ENCODE data around the gene WDR88.
A peak's percentile ranks its signal among the peaks of the same experiment; 100 is the strongest.
"Not testable (repeated sequence)": the region's sequence is repeated elsewhere in the genome, so short reads cannot be mapped to it uniquely, and the experiment has no call there.

Gene WDR88, protein sequence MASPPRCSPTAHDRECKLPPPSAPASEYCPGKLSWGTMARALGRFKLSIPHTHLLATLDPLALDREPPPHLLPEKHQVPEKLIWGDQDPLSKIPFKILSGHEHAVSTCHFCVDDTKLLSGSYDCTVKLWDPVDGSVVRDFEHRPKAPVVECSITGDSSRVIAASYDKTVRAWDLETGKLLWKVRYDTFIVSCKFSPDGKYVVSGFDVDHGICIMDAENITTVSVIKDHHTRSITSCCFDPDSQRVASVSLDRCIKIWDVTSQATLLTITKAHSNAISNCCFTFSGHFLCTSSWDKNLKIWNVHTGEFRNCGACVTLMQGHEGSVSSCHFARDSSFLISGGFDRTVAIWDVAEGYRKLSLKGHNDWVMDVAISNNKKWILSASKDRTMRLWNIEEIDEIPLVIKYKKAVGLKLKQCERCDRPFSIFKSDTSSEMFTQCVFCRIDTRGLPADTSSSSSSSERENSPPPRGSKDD

DNA sequence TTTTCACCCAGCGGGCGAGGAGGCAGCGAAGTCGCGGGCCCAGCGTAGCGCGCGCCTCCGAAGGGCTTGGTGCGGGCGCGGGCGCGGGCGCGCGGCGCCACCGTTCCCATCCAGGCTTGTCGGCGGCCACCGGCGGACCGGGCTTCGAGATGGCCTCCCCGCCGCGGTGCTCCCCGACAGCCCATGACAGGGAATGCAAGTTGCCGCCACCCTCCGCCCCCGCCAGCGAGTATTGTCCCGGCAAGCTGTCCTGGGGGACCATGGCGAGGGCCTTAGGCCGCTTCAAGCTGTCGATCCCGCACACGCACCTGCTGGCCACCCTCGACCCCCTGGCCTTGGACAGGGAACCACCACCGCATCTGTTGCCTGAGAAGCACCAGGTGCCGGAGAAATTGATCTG lies at the start of gene WDR88:
Gene WDR88, plus strand, starts transcription at position 94 of the 400 bp plus-strand sequence. Its CDS starts 56 bp downstream, at position 150.
- DNase-seq (ENCODE audit: low spot score): no peak

DNA sequence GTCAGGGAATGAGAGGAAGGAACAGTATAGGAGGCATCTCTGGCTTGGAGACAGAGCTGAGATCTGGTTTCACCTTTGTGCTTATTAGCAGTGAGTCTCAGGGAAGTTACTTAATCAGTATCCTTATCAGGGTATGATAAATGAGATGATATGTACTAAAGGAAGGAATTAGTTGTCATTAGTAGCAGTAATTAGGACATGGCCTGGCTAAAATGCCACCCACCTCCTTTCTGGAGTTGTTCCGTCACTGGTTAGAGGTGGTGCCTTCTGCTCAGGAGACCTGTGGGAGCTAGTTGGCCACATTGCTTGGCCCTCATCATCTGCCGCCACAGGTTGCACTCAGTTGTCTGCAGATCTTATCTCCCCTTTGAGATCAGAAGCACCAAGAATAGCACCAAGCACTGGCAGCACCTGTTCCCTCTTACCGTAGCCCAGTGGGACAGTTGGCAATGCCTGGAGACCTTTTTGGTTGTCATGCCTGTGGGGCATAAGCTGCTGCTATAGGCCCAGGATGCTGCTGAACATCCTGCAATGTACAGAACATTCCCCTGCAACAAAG lies 46.3 kb upstream of the WDR88 start:
- no peak for DNase-seq (ENCODE audit: low spot score)

DNA sequence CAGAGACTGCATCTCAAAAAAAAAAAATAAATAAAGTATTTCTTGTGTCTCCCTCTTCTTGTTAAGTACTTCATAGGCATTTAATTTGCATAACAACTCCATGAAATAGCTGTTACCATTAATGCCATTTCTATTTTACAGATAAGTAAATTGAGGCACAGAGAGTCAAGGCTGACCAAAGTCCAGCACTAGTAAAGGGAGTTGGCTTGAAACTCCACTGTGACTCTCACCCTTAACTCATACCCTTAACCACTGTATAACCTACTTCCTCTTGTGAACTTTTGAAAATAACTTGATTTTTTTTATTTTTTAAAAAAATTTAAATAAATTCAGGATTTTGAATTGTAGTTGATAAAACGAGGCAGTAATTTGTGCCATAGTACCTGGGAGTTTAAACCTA lies 45.0 kb upstream of the WDR88 start:
- no peak for DNase-seq (ENCODE audit: low spot score)

DNA sequence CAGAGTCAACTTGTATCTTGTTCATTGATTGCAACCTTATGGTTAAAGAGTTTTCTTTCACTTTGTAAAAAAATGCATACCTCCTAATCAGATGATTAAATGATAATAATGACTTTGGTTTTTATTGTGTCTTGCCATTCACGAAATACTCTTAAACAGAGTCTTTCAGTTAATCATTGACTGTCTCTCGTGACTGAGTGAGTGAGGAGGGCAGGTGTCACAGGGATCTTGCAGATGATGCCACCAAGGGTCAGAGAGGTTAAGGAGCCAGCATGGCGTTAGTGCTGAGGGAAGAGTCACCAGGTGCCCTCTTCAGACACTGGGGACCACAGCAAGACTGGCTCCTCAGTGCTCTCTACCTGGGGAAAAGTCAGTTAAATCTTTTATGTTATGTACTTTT lies 42.9 kb upstream of the WDR88 start:
- DNase-seq (ENCODE audit: low spot score): no peak

- DNase-seq (ENCODE audit: low spot score): no peak
Measured at GRCh38 chr19:33090179-33090578, 41.7 kb upstream of the WDR88 start.

DNA sequence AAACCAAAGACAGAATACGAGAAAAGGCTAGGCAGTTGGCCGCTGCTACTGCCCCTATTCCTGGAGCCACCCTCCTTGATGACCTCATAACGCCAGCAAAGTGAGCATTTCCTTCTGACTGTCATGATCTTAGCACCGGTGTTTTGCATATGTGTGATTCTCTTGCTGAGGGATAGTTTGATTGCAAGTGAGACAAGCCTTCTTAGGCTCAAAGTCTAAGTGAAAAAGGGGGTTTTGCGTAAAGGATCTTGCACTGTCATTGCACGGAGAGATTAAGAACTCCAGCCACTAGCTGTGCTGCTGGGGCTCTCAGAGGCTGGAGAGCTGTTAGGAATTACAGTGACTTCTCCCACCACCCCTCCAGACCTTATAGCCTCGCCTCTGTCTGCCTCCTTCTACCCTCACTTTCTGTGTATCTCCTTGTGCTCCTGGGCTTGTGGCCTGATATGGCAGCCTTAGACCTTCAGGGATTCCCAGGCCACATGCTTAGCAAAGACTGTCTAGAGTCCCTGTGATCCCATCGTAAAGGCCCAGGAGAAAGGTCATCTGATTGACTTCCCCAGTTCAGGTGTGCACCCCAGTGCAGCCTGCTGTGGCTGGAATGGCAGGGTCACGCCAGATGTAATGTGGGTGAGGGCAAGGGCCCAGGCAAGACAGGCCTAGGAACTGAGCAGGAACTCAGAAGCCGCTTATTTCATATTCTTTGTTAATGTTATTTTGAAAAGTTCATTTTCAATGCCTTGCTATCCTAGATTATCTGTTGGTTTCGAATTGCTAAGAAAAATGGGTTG lies 38.3 kb upstream of the WDR88 start:
- DNase-seq (ENCODE audit: low spot score): no peak

- DNase-seq (ENCODE audit: low spot score): no peak
Measured at GRCh38 chr19:33094436-33095067, 37.4 kb upstream of the WDR88 start.

DNA sequence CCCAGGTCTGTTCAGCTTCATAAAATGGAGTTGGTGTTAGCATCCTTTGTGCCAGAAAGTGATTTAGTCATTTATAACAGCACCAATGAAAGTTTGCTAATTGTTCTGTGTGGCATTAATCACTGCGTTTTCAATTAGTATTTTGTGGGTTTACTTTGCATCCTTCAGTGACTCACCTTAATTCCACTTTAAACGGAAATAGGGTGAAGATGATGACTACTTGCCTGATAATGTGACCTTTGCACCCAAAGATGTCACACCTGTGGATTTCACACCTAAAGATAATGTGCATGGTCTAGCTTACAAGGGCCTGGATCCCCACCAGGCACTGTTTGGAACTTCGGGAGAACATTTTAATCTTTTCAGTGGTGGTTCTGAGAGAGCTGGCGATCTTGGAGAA lies 35.9 kb upstream of the WDR88 start:
- DNase-seq (ENCODE audit: low spot score): no peak

- no peak for DNase-seq (ENCODE audit: low spot score)
Measured at GRCh38 chr19:33098055-33098534, 33.8 kb upstream of the WDR88 start.

GRCh38 chr19:33100894-33101644 lies 30.8 kb upstream of the WDR88 start:
- no peak for DNase-seq (ENCODE audit: low spot score)

GRCh38 chr19:33102893-33103292 lies 29.0 kb upstream of the WDR88 start:
- no peak for DNase-seq (ENCODE audit: low spot score)

DNA sequence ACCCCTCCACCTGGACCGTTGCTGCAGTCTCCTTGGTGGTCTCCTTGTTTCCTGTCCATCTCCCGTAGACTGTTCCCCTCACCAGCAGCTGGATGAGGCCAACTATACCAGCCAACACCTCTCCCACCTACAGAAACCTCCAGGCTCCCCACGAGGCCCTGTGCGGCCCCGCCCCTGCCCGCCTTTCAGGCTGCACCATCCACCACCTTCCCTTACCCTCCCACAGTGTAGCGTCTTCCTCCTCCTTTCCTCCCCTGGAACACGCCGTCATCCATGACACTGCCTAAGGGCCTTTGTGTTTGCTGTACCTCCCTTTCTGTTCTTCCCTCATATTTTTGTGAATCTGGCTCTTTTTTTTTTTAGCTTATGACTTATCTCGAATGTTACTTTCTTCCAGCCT lies 23.8 kb upstream of the WDR88 start:
- DNase-seq (ENCODE audit: low spot score): no peak

GRCh38 chr19:33110137-33110910 lies 21.6 kb upstream of the WDR88 start:
- no peak for DNase-seq (ENCODE audit: low spot score)

GRCh38 chr19:33111587-33111986 lies 20.3 kb upstream of the WDR88 start:
- no peak for DNase-seq (ENCODE audit: low spot score)

- no peak for DNase-seq (ENCODE audit: low spot score)
Measured at GRCh38 chr19:33114312-33114711, 17.6 kb upstream of the WDR88 start.

- DNase-seq (ENCODE audit: low spot score): no peak
Measured at GRCh38 chr19:33117501-33117900, 14.4 kb upstream of the WDR88 start.

DNA sequence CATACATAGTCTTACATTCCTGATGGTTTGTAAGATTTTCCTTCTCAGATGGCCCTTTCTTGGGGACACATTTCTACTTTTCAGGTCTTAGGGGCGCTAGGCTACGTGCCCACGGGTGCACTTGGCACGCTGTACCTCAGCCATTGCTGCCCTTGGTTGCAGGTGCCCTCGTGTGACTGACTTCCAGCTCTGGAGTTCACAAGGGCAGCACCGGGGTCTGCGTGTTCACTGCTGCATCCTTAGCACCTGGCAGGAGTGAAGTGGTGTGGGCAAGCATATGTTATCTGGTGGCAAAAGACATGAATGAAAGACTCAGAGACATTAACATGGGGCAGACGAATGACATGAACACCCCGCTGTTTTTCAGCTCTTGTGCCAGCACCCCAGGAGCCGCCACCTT lies 13.3 kb upstream of the WDR88 start:
- no peak for DNase-seq (ENCODE audit: low spot score)

DNA sequence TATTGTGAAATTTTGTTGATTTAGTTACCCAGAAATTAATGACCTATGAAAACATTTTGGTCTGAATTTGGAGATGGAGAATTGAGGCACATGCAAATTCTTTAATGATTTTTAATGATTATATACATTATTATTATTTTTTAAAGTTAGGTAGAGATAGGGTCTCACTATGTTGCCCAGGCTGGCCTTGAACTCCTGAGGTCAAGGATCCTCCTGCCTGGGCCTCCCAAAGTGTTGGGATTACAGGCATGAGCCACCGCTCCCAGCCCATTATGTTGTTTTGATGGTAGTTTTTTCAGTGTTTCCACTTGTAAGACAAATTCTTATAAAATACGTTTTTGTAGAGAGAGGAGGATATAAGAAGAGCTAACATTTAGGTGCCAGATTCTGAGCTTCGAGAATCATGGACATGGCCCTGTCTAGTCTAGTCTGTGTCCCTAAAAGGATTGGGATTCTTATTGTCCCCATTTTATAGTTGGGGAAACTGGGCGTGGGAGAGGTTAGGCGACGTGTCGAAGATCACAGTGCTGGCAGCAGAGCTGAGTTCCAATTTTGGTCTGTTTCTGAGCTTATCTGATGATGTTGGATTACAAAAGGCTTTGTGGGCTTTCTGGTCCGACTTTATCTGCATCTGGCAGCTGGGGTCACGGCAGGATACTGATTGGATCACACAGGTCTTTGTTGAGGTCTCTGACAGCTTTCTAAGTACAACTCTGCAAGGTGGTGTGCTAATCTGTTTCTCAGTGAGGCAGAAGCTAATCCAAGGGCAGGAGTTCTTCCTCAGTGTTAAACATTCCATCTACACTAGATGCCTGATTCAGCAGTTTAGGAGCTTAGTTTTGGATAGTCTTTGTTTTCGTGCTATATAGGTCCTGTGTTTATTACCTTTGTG lies 7.5 kb upstream of the WDR88 start:
- no peak for DNase-seq (ENCODE audit: low spot score)

GRCh38 chr19:33125929-33126388 lies 6.0 kb upstream of the WDR88 start:
- peak; percentile 89 for DNase-seq (ENCODE audit: low spot score)

- DNase-seq (ENCODE audit: low spot score): not testable (repeated sequence)
Measured at GRCh38 chr19:33126712-33127111, 5.2 kb upstream of the WDR88 start.

Measured in AG20443 (cell line).